ENCODE data around the gene POU3F1. TPM values are rescaled to one million over a fixed set of nuclear protein-coding genes. Genes with fewer than 3 reads are reported as not detected.

Gene POU3F1
- total RNA-seq, 1 experiment from 2014 or later = not detected

- H3K36me3 ChIP-seq (ENCODE audit: low read depth, low read length) = peaks cover 33% of the 10 kb centered on the region
- no peak for ATAC-seq
- intact Hi-C loops (cut with micrococcal nuclease) = loop anchor here (1.0 kb wide), 2 partner anchors 47 to 810 kb away; no protein-coding TSS in a partner anchor
- no peak for DNase-seq
- no peaks in the 10 kb centered on the region for H4K20me1 ChIP-seq (ENCODE audit: low read length)
- no peak overlapping the region for H3K4me2 ChIP-seq (ENCODE audit: low read length)
- ChIA-PET CTCF (no interaction called here), POLR2A (ENCODE audit: unreplicated experiment) (no interaction called here)
- peaks cover 31% of the 10 kb centered on the region for H3K4me1 ChIP-seq (ENCODE audit: insufficient read depth, low read length)
- BruUV-seq (replicated peaks) = no TSS peak
- no peaks in the 10 kb centered on the region for H3F3A ChIP-seq (ENCODE audit: low read length, unreplicated experiment)
- no peak overlapping the region for H3K4me3 ChIP-seq (ENCODE audit: low read length)
- H3K9ac ChIP-seq (ENCODE audit: low read length) = no peak overlapping the region
- no peak for TF ChIP-seq EZH2 (IDR thresholded peaks at IDR 0.05; ENCODE audit: low read length, unreplicated experiment)
- no peak for TF ChIP-seq EZH2phosphoT487 (IDR thresholded peaks at IDR 0.05; ENCODE audit: borderline replicate concordance, low read length)
- no peak for TF ChIP-seq CTCF (conservative IDR thresholded peaks at IDR 0.05; ENCODE audit: low read depth, low read length)
- no peaks in the 10 kb centered on the region for H3K9me2 ChIP-seq (replicated peaks; ENCODE audit: low read length)
- no peaks in the 10 kb centered on the region for H3K27me3 ChIP-seq (ENCODE audit: low read length)
- no peak overlapping the region for H3K27ac ChIP-seq (ENCODE audit: low read length)
- H3K79me2 ChIP-seq (ENCODE audit: low read length) = no peaks in the 10 kb centered on the region
- no peaks in the 10 kb centered on the region for H3K9me3 ChIP-seq (ENCODE audit: low read length)
- no peak overlapping the region for H2AFZ ChIP-seq (ENCODE audit: low read length)
These were observed 20.9 kb downstream of the POU3F1 start for GRCh38 chr1:38025664-38026063.

- intact Hi-C loops (cut with micrococcal nuclease) = no loop called here
- DNase-seq = no peak
- Histone ChIP-seq H2AFZ (ENCODE audit: low read length) (no peak overlapping the region), H3K9me2 (replicated peaks; ENCODE audit: low read length) (no peaks in the 10 kb centered on the region), H3K79me2 (ENCODE audit: low read length) (no peaks in the 10 kb centered on the region), H3K36me3 (ENCODE audit: low read depth, low read length) (peaks cover 38% of the 10 kb centered on the region), H3K9ac (ENCODE audit: low read length) (no peak overlapping the region), H3K4me1 (ENCODE audit: insufficient read depth, low read length) (peaks cover 27% of the 10 kb centered on the region), H3F3A (ENCODE audit: low read length, unreplicated experiment) (no peaks in the 10 kb centered on the region), H3K27me3 (ENCODE audit: low read length) (no peaks in the 10 kb centered on the region), H3K9me3 (ENCODE audit: low read length) (no peaks in the 10 kb centered on the region), H4K20me1 (ENCODE audit: low read length) (no peaks in the 10 kb centered on the region), H3K4me2 (ENCODE audit: low read length) (no peak overlapping the region), H3K4me3 (ENCODE audit: low read length) (no peak overlapping the region), H3K27ac (ENCODE audit: low read length) (no peak overlapping the region)
- ATAC-seq = no peak
- TF ChIP-seq CTCF (conservative IDR thresholded peaks at IDR 0.05; ENCODE audit: low read depth, low read length) (no peak), EZH2phosphoT487 (IDR thresholded peaks at IDR 0.05; ENCODE audit: borderline replicate concordance, low read length) (no peak), EZH2 (IDR thresholded peaks at IDR 0.05; ENCODE audit: low read length, unreplicated experiment) (no peak)
- ChIA-PET POLR2A (ENCODE audit: unreplicated experiment) (interaction anchor here (0.6 kb wide), 1 partner anchor 98 kb away, joined by 3 read pairs; no protein-coding TSS in a partner anchor), CTCF (no interaction called here)
- no TSS peak for BruUV-seq (replicated peaks)
These were observed 21.4 kb downstream of the POU3F1 start for GRCh38 chr1:38025233-38025632.

GRCh38 chr1:38022810-38023209 is 23.8 kb downstream of the POU3F1 start:
- peaks cover 58% of the 10 kb centered on the region for H3K36me3 ChIP-seq (ENCODE audit: low read depth, low read length)
- no peak for TF ChIP-seq EZH2phosphoT487 (IDR thresholded peaks at IDR 0.05; ENCODE audit: borderline replicate concordance, low read length)
- TF ChIP-seq EZH2 (IDR thresholded peaks at IDR 0.05; ENCODE audit: low read length, unreplicated experiment) = no peak
- TF ChIP-seq CTCF (conservative IDR thresholded peaks at IDR 0.05; ENCODE audit: low read depth, low read length) = no peak
- no peak overlapping the region for H2AFZ ChIP-seq (ENCODE audit: low read length)
- H3K9me2 ChIP-seq (replicated peaks; ENCODE audit: low read length) = no peaks in the 10 kb centered on the region
- H3K4me2 ChIP-seq (ENCODE audit: low read length) = no peak overlapping the region
- no peaks in the 10 kb centered on the region for H3K79me2 ChIP-seq (ENCODE audit: low read length)
- ChIA-PET POLR2A (ENCODE audit: unreplicated experiment) (interaction anchor here (0.6 kb wide), 1 partner anchor 826 kb away, joined by 5 read pairs; no protein-coding TSS in a partner anchor), CTCF (interaction anchor here (0.6 kb wide), 1 partner anchor 15 kb away, joined by 4 read pairs; no protein-coding TSS in a partner anchor)
- no peak overlapping the region for H3K9ac ChIP-seq (ENCODE audit: low read length)
- H3K27ac ChIP-seq (ENCODE audit: low read length) = no peak overlapping the region
- no peak overlapping the region for H3K4me3 ChIP-seq (ENCODE audit: low read length)
- ATAC-seq (no peak), DNase-seq (no peak)
- H3K9me3 ChIP-seq (ENCODE audit: low read length) = no peaks in the 10 kb centered on the region
- peaks cover 4% of the 10 kb centered on the region for H3K4me1 ChIP-seq (ENCODE audit: insufficient read depth, low read length)
- H3K27me3 ChIP-seq (ENCODE audit: low read length) = no peaks in the 10 kb centered on the region
- intact Hi-C loops (cut with micrococcal nuclease) = no loop called here
- no peaks in the 10 kb centered on the region for H3F3A ChIP-seq (ENCODE audit: low read length, unreplicated experiment)
- BruUV-seq (replicated peaks) = no TSS peak
- H4K20me1 ChIP-seq (ENCODE audit: low read length) = no peaks in the 10 kb centered on the region
